ENCODE data around the gene INIP. TPM values are rescaled to one million over a fixed set of nuclear protein-coding genes. Genes with fewer than 3 reads are reported as not detected.
"Not testable (repeated sequence)": the region's sequence is repeated elsewhere in the genome, so short reads cannot be mapped to it uniquely, and the experiment has no call there.

Gene INIP
- total RNA-seq, 2 donors from 2014 or later, result 16.1 to 19.3 TPM

- H3K27me3 Mint-ChIP-seq (ENCODE audit: insufficient read depth), result no peaks in the 10 kb centered on the region
- no peak overlapping the region for H3K4me3 Mint-ChIP-seq
- no peaks in the 10 kb centered on the region for H3K27me3 ChIP-seq (ENCODE audit: control insufficient read depth, insufficient read depth, low read length, poor library complexity, severe bottlenecking)
- no peaks in the 10 kb centered on the region for H3K4me1 Mint-ChIP-seq
- WGBS, 2 experiments (ENCODE audit: insufficient coverage in 1 of 2, insufficient read length in 1 of 2), result 90 to 94% methylated on average over 2 to 3 of the region's 3 CpGs
- H3K9ac ChIP-seq (ENCODE audit: extremely low read depth, low read length, poor library complexity, severe bottlenecking), result no peak overlapping the region
- no peak overlapping the region for H3K27ac Mint-ChIP-seq
- H3K4me3 ChIP-seq (ENCODE audit: low read length), result no peak overlapping the region
- DNase-seq, result no peak
- no peaks in the 10 kb centered on the region for H3K9me3 Mint-ChIP-seq
- H3K4me1 ChIP-seq (ENCODE audit: control insufficient read depth, insufficient read depth, low read length), result peaks cover 4% of the 10 kb centered on the region
- TF ChIP-seq CTCF (conservative IDR thresholded peaks at IDR 0.05), result no peak
- H3K36me3 ChIP-seq (ENCODE audit: control insufficient read depth, insufficient read depth, low read length), result no peaks in the 10 kb centered on the region
- no peaks in the 10 kb centered on the region for H3K36me3 Mint-ChIP-seq (ENCODE audit: low read depth)
- no peak overlapping the region for H3K27ac ChIP-seq (ENCODE audit: low read depth, low read length)
- no peaks in the 10 kb centered on the region for H3K9me3 ChIP-seq (ENCODE audit: control insufficient read depth, low read length)
These were observed 8.0 kb upstream of the INIP start for GRCh38 chr9:112725961-112726360.

- not testable (repeated sequence) for H3K36me3 ChIP-seq (ENCODE audit: control insufficient read depth, insufficient read depth, low read length); H3K27me3 ChIP-seq (ENCODE audit: control insufficient read depth, insufficient read depth, low read length, poor library complexity, severe bottlenecking); H3K4me3 ChIP-seq (ENCODE audit: low read length); H3K9me3 ChIP-seq (ENCODE audit: control insufficient read depth, low read length); DNase-seq; H3K4me1 ChIP-seq (ENCODE audit: control insufficient read depth, insufficient read depth, low read length); H3K4me3 Mint-ChIP-seq; H3K9me3 Mint-ChIP-seq; H3K9ac ChIP-seq (ENCODE audit: extremely low read depth, low read length, poor library complexity, severe bottlenecking); H3K36me3 Mint-ChIP-seq (ENCODE audit: low read depth); H3K27ac ChIP-seq (ENCODE audit: low read depth, low read length); H3K27me3 Mint-ChIP-seq (ENCODE audit: insufficient read depth); H3K4me1 Mint-ChIP-seq; H3K27ac Mint-ChIP-seq
- 93 to 96% methylated on average over 2 to 3 of the region's 3 CpGs for whole genome bisulfite sequencing, 2 experiments (ENCODE audit: insufficient coverage in 1 of 2, insufficient read length in 1 of 2)
These were observed 4.8 kb upstream of the INIP start for GRCh38 chr9:112722749-112723148.

- Mint-ChIP-seq H3K27ac (no peak overlapping the region), H3K36me3 (ENCODE audit: low read depth) (peaks cover 3% of the 10 kb centered on the region), H3K4me3 (no peak overlapping the region), H3K9me3 (no peaks in the 10 kb centered on the region), H3K27me3 (ENCODE audit: insufficient read depth) (no peaks in the 10 kb centered on the region), H3K4me1 (peaks cover 3% of the 10 kb centered on the region)
- Histone ChIP-seq H3K9me3 (ENCODE audit: control insufficient read depth, low read length) (no peaks in the 10 kb centered on the region), H3K36me3 (ENCODE audit: control insufficient read depth, insufficient read depth, low read length) (no peaks in the 10 kb centered on the region), H3K4me3 (ENCODE audit: low read length) (no peak overlapping the region), H3K9ac (ENCODE audit: extremely low read depth, low read length, poor library complexity, severe bottlenecking) (no peak overlapping the region), H3K4me1 (ENCODE audit: control insufficient read depth, insufficient read depth, low read length) (no peaks in the 10 kb centered on the region), H3K27ac (ENCODE audit: low read depth, low read length) (no peak overlapping the region), H3K27me3 (ENCODE audit: control insufficient read depth, insufficient read depth, low read length, poor library complexity, severe bottlenecking) (no peaks in the 10 kb centered on the region)
- TF ChIP-seq CTCF (conservative IDR thresholded peaks at IDR 0.05), result no peak
- 88% methylated on average over 4 of the region's 4 CpGs; no CpG with 5 or more reads in 1 of the 2 experiments for WGBS, 2 experiments (ENCODE audit: insufficient coverage in 1 of 2, insufficient read length in 1 of 2)
- DNase-seq, result no peak
These were observed 2.3 kb upstream of the INIP start for GRCh38 chr9:112720113-112720780.

GRCh38 chr9:112719696-112720095 lies 1.8 kb upstream of the INIP start:
- H3K4me1 Mint-ChIP-seq, result peaks cover 3% of the 10 kb centered on the region
- peaks cover 3% of the 10 kb centered on the region for H3K36me3 Mint-ChIP-seq (ENCODE audit: low read depth)
- WGBS, 2 experiments (ENCODE audit: insufficient coverage in 1 of 2, insufficient read length in 1 of 2), result 90% methylated on average over 1 of the region's 2 CpGs; no CpG with 5 or more reads in 1 of the 2 experiments
- no peaks in the 10 kb centered on the region for H3K9me3 Mint-ChIP-seq
- no peak overlapping the region for H3K4me3 Mint-ChIP-seq
- no peaks in the 10 kb centered on the region for H3K4me1 ChIP-seq (ENCODE audit: control insufficient read depth, insufficient read depth, low read length)
- H3K36me3 ChIP-seq (ENCODE audit: control insufficient read depth, insufficient read depth, low read length), result no peaks in the 10 kb centered on the region
- no peaks in the 10 kb centered on the region for H3K9me3 ChIP-seq (ENCODE audit: control insufficient read depth, low read length)
- no peaks in the 10 kb centered on the region for H3K27me3 Mint-ChIP-seq (ENCODE audit: insufficient read depth)
- DNase-seq, result no peak
- no peak overlapping the region for H3K27ac Mint-ChIP-seq
- no peaks in the 10 kb centered on the region for H3K27me3 ChIP-seq (ENCODE audit: control insufficient read depth, insufficient read depth, low read length, poor library complexity, severe bottlenecking)
- H3K27ac ChIP-seq (ENCODE audit: low read depth, low read length), result no peak overlapping the region
- TF ChIP-seq CTCF (conservative IDR thresholded peaks at IDR 0.05), result no peak
- no peak overlapping the region for H3K4me3 ChIP-seq (ENCODE audit: low read length)
- H3K9ac ChIP-seq (ENCODE audit: extremely low read depth, low read length, poor library complexity, severe bottlenecking), result no peak overlapping the region
